ENCODE measurements around the gene LYPLAL1. TPM values are rescaled to one million over a fixed set of nuclear protein-coding genes. Genes with fewer than 3 reads are reported as not detected.

The LYPLAL1 gene
- total RNA-seq, 1 experiment from 2014 or later = 41.3 TPM

GRCh38 chr1:219201656-219202055 is 28.0 kb downstream of the LYPLAL1 start:
- Histone ChIP-seq H3K27ac (ENCODE audit: low read length) (no peak overlapping the region), H3K27me3 (ENCODE audit: control insufficient read depth, insufficient read depth, low read length) (no peaks in the 10 kb centered on the region), H3K36me3 (ENCODE audit: control insufficient read depth, insufficient read depth, low read length) (no peaks in the 10 kb centered on the region; the same call in 1 of the 2 replicates), H3K4me3 (ENCODE audit: low read depth in 2 of 2, low read length in 2 of 2) (no peak overlapping the region), H3K4me1 (ENCODE audit: control insufficient read depth, insufficient read depth, low read length) (no peaks in the 10 kb centered on the region), H3K9me3 (ENCODE audit: control insufficient read depth, insufficient read depth, low read depth, low read length) (no peaks in the 10 kb centered on the region)
- intact Hi-C loops (cut with micrococcal nuclease; ENCODE audit: unreplicated experiment) = loop anchor here (5.0 to 10.0 kb wide), 3 partner anchors 186 to 613 kb away; no protein-coding TSS in a partner anchor
- ATAC-seq (no peak), DNase-seq (ENCODE audit: low read depth, low spot score) (no peak)
- no TSS peak for BruUV-seq (replicated peaks)
- in situ Hi-C loops (cut with HindIII; ENCODE audit: low pct_unique_long_range_greater_than_20kb, low sequenced_read_pairs) = no loop called here
- CTCF ChIA-PET = no interaction called here
- POLR2A ChIA-PET = interaction anchor here (0.5 kb wide), 1 partner anchor 20 kb away, joined by 3 read pairs; no protein-coding TSS in a partner anchor
- TF ChIP-seq TCF7L2 (IDR thresholded peaks at IDR 0.05; ENCODE audit: low read depth, low read length) = no peak

GRCh38 chr1:219202567-219202966 is 28.9 kb downstream of the LYPLAL1 start:
- no peaks in the 10 kb centered on the region for H3K9me3 ChIP-seq (ENCODE audit: control insufficient read depth, insufficient read depth, low read depth, low read length)
- H3K27ac ChIP-seq (ENCODE audit: low read length) = no peak overlapping the region
- no peaks in the 10 kb centered on the region for H3K4me1 ChIP-seq (ENCODE audit: control insufficient read depth, insufficient read depth, low read length)
- ATAC-seq = no peak
- H3K4me3 ChIP-seq (ENCODE audit: low read depth in 2 of 2, low read length in 2 of 2) = no peak overlapping the region
- TF ChIP-seq POLR2AphosphoS5 (IDR thresholded peaks at IDR 0.05; ENCODE audit: low read depth, low read length) (no peak), TCF7L2 (IDR thresholded peaks at IDR 0.05; ENCODE audit: low read depth, low read length) (no peak), SIN3A (IDR thresholded peaks at IDR 0.05; ENCODE audit: borderline replicate concordance, insufficient read depth, low read depth, low read length) (no peak), REST (IDR thresholded peaks at IDR 0.05; ENCODE audit: insufficient read depth in 1 of 2, low read depth in 2 of 2, low read length in 1 of 2) (no peak), CTCF (IDR thresholded peaks at IDR 0.05) (no peak)
- no TSS peak for BruUV-seq (replicated peaks)
- no peaks in the 10 kb centered on the region; the same call in 1 of the 2 replicates for H3K36me3 ChIP-seq (ENCODE audit: control insufficient read depth, insufficient read depth, low read length)
- DNase-seq (ENCODE audit: low read depth, low spot score) = no peak
- in situ Hi-C loops (cut with HindIII; ENCODE audit: low pct_unique_long_range_greater_than_20kb, low sequenced_read_pairs) = no loop called here
- intact Hi-C loops (cut with micrococcal nuclease; ENCODE audit: unreplicated experiment) = loop anchor here (5.0 to 10.0 kb wide), 3 partner anchors 185 to 612 kb away; no protein-coding TSS in a partner anchor
- CTCF ChIA-PET = no interaction called here
- H3K27me3 ChIP-seq (ENCODE audit: control insufficient read depth, insufficient read depth, low read length) = no peaks in the 10 kb centered on the region
- POLR2A ChIA-PET = no interaction called here

- H3K36me3 ChIP-seq (ENCODE audit: control insufficient read depth, insufficient read depth, low read length) = no peaks in the 10 kb centered on the region; the same call in 1 of the 2 replicates
- TF ChIP-seq REST (IDR thresholded peaks at IDR 0.05; ENCODE audit: insufficient read depth in 1 of 2, low read depth in 2 of 2, low read length in 1 of 2) = no peak
- no peak for TF ChIP-seq CTCF (IDR thresholded peaks at IDR 0.05)
- TF ChIP-seq TCF7L2 (IDR thresholded peaks at IDR 0.05; ENCODE audit: low read depth, low read length) = no peak
- TF ChIP-seq POLR2AphosphoS5 (IDR thresholded peaks at IDR 0.05; ENCODE audit: low read depth, low read length) = no peak
- no peak for TF ChIP-seq SIN3A (IDR thresholded peaks at IDR 0.05; ENCODE audit: borderline replicate concordance, insufficient read depth, low read depth, low read length)
- ChIA-PET POLR2A (no interaction called here), CTCF (no interaction called here)
- in situ Hi-C loops (cut with HindIII; ENCODE audit: low pct_unique_long_range_greater_than_20kb, low sequenced_read_pairs) (no loop called here), intact Hi-C loops (cut with micrococcal nuclease; ENCODE audit: unreplicated experiment) (loop anchor here (10.0 kb wide), 2 partner anchors 358 to 608 kb away; no protein-coding TSS in a partner anchor)
- no peak overlapping the region for H3K27ac ChIP-seq (ENCODE audit: low read length)
- no peak overlapping the region for H3K4me3 ChIP-seq (ENCODE audit: low read depth in 2 of 2, low read length in 2 of 2)
- BruUV-seq (replicated peaks) = no TSS peak
- no peaks in the 10 kb centered on the region for H3K9me3 ChIP-seq (ENCODE audit: control insufficient read depth, insufficient read depth, low read depth, low read length)
- ATAC-seq = no peak
- DNase-seq (ENCODE audit: low read depth, low spot score) = no peak
- H3K27me3 ChIP-seq (ENCODE audit: control insufficient read depth, insufficient read depth, low read length) = no peaks in the 10 kb centered on the region
- no peaks in the 10 kb centered on the region for H3K4me1 ChIP-seq (ENCODE audit: control insufficient read depth, insufficient read depth, low read length)
Observed at GRCh38 chr1:219206350-219206749, 32.7 kb downstream of the LYPLAL1 start.
